Panc1 (cell line): ENCODE results near the gene FBXL17. TPM values are rescaled to one million over a fixed set of nuclear protein-coding genes. Genes with fewer than 3 reads are reported as not detected.

ENCODE experiments used
- ATAC-seq: fragments of 200-7000 bp; cut with Tn5 transposase; 2 replicates; pipeline ENCODE4 v1.9.1; 2020; ENCODE audit warnings: mild to moderate bottlenecking, moderate library complexity
- BruUV-seq: library from RNA; stranded (reverse); fragments of 400-500 nt; replicated peaks from 2 replicates; lab custom pipeline; 2021; lab: Mats Ljungman, UMichigan
- CTCF ChIA-PET: fragments of 300-600 bp; sonication (Branson Sonifier 250); formaldehyde crosslinking; loops from one replicate; lab custom pipeline; 2022; ENCODE audit warnings: antibody characterized with exemption; lab: Charles Lee
- POLR2A ChIA-PET: fragments of 300-600 bp; sonication (Branson Sonifier 250); formaldehyde crosslinking; loops from one replicate; lab custom pipeline; 2022; ENCODE audit warnings: antibody characterized with exemption; lab: Charles Lee
- DNase-seq: peaks from one replicate; pipeline ENCODE4 v3.0.0-alpha.2; 2010; ENCODE audit warnings: low read depth, low spot score
- H3K27ac ChIP-seq: 2 replicates; pipeline ENCODE4 v1.5.1; 2011; ENCODE audit warnings: mild to moderate bottlenecking, low read length, inconsistent platforms
- H3K27me3 ChIP-seq: fragments of 200-500 bp; sonication (Bioruptor generic); 2 replicates; pipeline ENCODE4 v1.6.0; 2014; ENCODE audit warnings: low read length, inconsistent platforms; ENCODE audit not compliant: control insufficient read depth, insufficient read depth
- H3K36me3 ChIP-seq: fragments of 200-500 bp; sonication (Bioruptor generic); 2 replicates; pipeline ENCODE4 v1.5.1; 2014; ENCODE audit warnings: inconsistent platforms, mild to moderate bottlenecking, low read length, moderate library complexity; ENCODE audit not compliant: control insufficient read depth, insufficient read depth
- H3K4me1 ChIP-seq: 2 replicates; pipeline ENCODE4 v1.5.1; 2011; ENCODE audit warnings: inconsistent platforms, mild to moderate bottlenecking, low read length, moderate library complexity; ENCODE audit not compliant: control insufficient read depth, insufficient read depth
- H3K4me3 ChIP-seq, 2 experiments: 2 replicates each; pipeline ENCODE4 v1.5.1; 2011 to 2012; ENCODE audit warnings: low read depth in 2 of 2, low read length in 2 of 2, mild to moderate bottlenecking in 2 of 2, inconsistent platforms in 1 of 2, moderate library complexity in 1 of 2
- H3K9me3 ChIP-seq: fragments of 200-500 bp; sonication (Bioruptor generic); 2 replicates; pipeline ENCODE4 v1.5.1; 2014; ENCODE audit warnings: low read depth, mild to moderate bottlenecking, inconsistent platforms, low read length, moderate library complexity; ENCODE audit not compliant: control insufficient read depth, insufficient read depth
- POLR2AphosphoS5 ChIP-seq: IDR thresholded peaks from 2 replicates; pipeline ENCODE4 v1.6.1; 2012; ENCODE audit warnings: mild to moderate bottlenecking, low read depth, low read length, moderate library complexity
- REST ChIP-seq, 2 experiments: IDR thresholded peaks; 2 replicates each; pipeline ENCODE4 v1.6.1; 2011 to 2012; ENCODE audit warnings: low read depth in 2 of 2, control low read depth in 1 of 2, low read length in 1 of 2, mild to moderate bottlenecking in 1 of 2, moderate library complexity in 1 of 2; ENCODE audit not compliant: insufficient read depth in 1 of 2
- SIN3A ChIP-seq: IDR thresholded peaks from 2 replicates; pipeline ENCODE4 v1.6.1; 2012; ENCODE audit warnings: low read depth, mild to moderate bottlenecking, low read length, moderate library complexity, borderline replicate concordance; ENCODE audit not compliant: insufficient read depth
- TCF7L2 ChIP-seq: IDR thresholded peaks from 2 replicates; pipeline ENCODE4 v1.6.1; 2011; ENCODE audit warnings: mild to moderate bottlenecking, low read depth, low read length, inconsistent platforms
- in situ Hi-C: cut with HindIII; loops from 2 replicates; pipeline ENCODE4 v1.10.0; 2016; ENCODE audit warnings: low sequenced_read_pairs, low pct_unique_long_range_greater_than_20kb
- intact Hi-C: fragments of 100-400 bp; cut with micrococcal nuclease; formaldehyde crosslinking; loops from one replicate; pipeline ENCODE4 v1.10.0; 2022; ENCODE audit not compliant: unreplicated experiment
- total RNA-seq: library from RNA; stranded (reverse); gene quantifications from one replicate; pipeline ENCODE4 v1.2.1, GENCODE V29; 2021; ENCODE audit not compliant: unreplicated experiment
- TF ChIP-seq, protein P1 (sequence below): fragments of 450-650 bp; IDR thresholded peaks from 2 replicates; pipeline ENCODE4 v1.5.1; 2017; ENCODE audit warnings: mild to moderate bottlenecking

Gene FBXL17
- total RNA-seq, 1 experiment from 2014 or later = 17.4 TPM

DNA sequence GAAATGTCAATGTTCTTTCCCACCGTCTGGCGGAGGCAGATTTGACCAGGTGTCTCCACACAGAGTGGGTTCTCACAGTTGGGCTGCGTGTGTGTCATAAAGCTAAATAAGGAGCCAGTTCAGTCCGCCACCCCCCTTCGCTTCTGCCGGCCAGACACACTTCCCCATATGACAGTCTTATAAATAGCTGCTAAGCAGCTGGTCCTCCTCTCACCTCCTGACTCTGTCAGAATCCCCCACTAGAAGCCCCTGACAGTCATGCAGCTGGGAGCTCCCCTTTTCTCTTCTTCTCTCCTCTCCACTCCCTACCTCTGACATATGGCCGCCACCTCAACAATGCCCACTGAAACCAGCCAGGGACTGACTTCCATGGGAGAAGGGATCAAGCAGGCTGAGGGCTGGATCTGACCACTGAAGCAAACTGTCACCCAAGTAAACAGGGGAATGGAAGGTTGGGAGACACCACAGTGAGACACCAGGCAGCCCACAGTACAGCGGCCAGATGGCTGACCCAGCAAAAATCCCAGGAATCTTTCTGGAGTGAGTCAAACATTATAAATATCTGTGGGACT, 569.2 kb downstream of the FBXL17 start:
- CTCF ChIA-PET = no interaction called here
- Histone ChIP-seq H3K9me3 (no peaks in the 10 kb centered on the region), H3K27ac (no peak overlapping the region), H3K36me3 (no peaks in the 10 kb centered on the region), H3K27me3 (no peaks in the 10 kb centered on the region), H3K4me3 (no peak overlapping the region), H3K4me1 (no peaks in the 10 kb centered on the region)
- no peak for ATAC-seq
- no TSS peak for BruUV-seq
- intact Hi-C loops (no loop called here), in situ Hi-C loops (no loop called here)
- POLR2A ChIA-PET = no interaction called here
- DNase-seq = no peak
- TF ChIP-seq POLR2AphosphoS5 = no peak
- TF ChIP-seq, protein P1, sequence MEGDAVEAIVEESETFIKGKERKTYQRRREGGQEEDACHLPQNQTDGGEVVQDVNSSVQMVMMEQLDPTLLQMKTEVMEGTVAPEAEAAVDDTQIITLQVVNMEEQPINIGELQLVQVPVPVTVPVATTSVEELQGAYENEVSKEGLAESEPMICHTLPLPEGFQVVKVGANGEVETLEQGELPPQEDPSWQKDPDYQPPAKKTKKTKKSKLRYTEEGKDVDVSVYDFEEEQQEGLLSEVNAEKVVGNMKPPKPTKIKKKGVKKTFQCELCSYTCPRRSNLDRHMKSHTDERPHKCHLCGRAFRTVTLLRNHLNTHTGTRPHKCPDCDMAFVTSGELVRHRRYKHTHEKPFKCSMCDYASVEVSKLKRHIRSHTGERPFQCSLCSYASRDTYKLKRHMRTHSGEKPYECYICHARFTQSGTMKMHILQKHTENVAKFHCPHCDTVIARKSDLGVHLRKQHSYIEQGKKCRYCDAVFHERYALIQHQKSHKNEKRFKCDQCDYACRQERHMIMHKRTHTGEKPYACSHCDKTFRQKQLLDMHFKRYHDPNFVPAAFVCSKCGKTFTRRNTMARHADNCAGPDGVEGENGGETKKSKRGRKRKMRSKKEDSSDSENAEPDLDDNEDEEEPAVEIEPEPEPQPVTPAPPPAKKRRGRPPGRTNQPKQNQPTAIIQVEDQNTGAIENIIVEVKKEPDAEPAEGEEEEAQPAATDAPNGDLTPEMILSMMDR = no peak
- no peak for TF ChIP-seq TCF7L2
- no peak for TF ChIP-seq SIN3A
- TF ChIP-seq REST (IDR thresholded peaks at IDR 0.05; ENCODE audit: insufficient read depth in 1 of 2, low read depth in 2 of 2, low read length in 1 of 2) = no peak

GRCh38 chr5:107809201-107810034, 572.5 kb downstream of the FBXL17 start:
- DNase-seq (no peak), ATAC-seq (no peak)
- ChIA-PET CTCF (no interaction called here), POLR2A (no interaction called here)
- Histone ChIP-seq H3K27ac (no peak overlapping the region), H3K9me3 (no peaks in the 10 kb centered on the region), H3K36me3 (no peaks in the 10 kb centered on the region), H3K27me3 (no peaks in the 10 kb centered on the region), H3K4me1 (peaks cover 7% of the 10 kb centered on the region), H3K4me3 (no peak overlapping the region)
- no peak for TF ChIP-seq TCF7L2
- TF ChIP-seq SIN3A = no peak
- no peak for TF ChIP-seq REST (IDR thresholded peaks at IDR 0.05; ENCODE audit: insufficient read depth in 1 of 2, low read depth in 2 of 2, low read length in 1 of 2)
- TF ChIP-seq, protein P1 = no peak
- TF ChIP-seq POLR2AphosphoS5 = no peak
- intact Hi-C loops (no loop called here), in situ Hi-C loops (no loop called here)
- BruUV-seq = no TSS peak
